ENCODE measurements around the gene PRDX5.

PRDX5 gene

DNA sequence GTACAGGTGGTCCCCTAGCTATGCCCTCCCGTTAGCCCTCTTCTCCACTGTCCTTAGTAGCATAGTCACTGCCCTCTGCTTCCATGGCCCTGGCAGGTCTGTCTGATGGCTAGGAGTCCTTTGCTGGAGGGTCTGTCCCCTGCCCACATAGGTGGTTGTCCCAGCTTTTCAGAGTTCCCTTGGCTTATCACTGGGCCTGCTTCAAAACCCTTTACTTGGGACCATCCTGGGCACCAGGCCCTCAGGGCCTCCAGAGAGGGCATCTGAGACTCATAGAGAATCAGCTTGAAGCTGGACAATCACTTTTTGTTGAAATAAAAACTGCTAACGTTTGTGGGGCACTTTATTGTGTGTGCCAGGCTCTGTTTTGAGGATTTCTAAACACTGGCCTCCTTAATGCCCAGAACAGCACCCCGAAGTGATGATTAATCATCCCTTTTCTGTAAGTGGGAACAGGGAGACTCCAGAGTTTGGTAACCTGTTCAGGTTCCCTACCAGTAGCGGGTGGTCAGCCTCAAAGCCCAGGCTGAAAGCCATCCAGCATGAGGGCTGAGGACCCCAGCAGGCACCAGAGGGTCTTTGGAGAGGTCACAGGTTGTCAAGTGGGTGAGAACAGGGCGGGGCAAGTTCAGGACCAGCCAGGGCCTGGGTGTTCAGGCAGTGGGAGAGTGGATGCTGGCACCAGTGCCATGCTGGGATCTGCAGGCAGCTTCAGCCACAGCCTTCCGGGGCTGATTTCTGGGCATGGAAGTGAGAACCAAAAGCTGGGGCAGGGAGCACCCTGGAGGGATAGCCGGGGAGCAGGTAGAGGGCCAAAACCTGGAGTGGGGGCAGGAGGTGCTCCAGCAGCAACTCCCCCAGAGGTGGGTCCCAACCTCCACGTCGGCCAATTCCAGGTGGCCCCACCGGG, 27.3 kb upstream of the PRDX5 start:
- no peak for DNase-seq (ENCODE audit: low spot score)

DNA sequence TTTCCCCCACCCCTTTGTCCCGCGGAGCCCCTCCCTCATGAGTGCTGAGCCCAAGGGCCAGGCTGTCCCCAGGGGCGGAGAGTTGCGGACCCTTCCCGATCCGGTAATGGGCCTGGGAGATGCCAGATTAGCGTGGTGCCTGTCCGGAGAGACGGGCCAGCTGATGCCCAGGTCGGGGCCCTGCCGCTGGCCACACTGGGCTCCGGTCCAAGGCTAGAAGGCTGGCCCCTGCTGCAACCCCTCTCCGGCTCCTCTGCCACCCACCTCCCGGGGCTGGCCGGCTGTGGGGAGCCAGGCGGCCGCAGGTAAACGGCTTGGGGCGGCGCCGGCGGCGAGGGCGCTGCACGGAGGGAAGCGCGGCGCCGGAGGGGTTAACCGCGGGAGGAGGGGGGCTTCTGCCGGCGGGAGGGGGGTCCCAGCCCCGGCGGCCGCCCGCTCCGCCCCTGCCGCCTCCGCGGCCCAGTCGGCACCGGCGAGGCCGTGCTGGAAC, 26.6 kb upstream of the PRDX5 start, which contains the start of gene KCNK4:
TSS of gene KCNK4 (plus strand) at position 41 of the 490 bp plus-strand sequence. CDS start 1,717 bp downstream, outside the sequence.
- DNase-seq (ENCODE audit: low spot score) = no peak

DNA sequence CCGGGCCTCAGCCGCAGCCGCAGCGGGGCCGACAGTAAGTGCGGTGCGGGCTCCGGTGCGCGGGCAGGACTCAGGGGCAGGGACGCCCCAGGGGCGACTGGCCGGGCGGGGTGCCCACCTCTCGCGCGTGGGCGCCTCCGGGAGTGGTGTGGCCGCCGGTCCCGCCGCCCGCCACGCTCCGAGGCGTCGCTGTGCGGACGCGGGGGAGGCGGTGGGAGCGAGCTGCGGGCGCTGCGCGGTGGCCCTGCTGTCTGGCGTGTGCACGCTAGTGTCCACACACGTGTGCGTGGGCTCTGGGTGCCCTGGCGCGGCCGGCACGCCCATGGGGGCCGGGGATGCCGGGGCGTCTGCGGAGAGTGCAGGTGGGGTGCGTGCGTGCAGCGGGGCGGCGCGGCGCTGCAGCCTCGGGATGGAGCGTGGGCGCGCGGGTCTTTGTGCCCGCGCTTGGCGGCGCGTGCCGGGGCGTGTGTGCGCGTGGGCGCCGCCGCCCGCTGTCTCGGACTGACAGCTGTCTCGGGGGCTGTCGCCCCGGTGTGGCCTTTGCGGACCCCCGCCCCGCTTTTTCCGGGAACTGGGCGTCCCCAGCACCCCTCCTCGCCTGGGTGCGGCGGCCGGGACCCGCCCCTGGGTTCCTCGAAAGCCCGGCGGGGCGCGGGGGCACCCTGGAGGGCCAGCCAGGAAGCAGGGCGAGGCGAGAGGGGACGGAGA, 26.0 kb upstream of the PRDX5 start:
- DNase-seq (ENCODE audit: low spot score) = no peak

DNA sequence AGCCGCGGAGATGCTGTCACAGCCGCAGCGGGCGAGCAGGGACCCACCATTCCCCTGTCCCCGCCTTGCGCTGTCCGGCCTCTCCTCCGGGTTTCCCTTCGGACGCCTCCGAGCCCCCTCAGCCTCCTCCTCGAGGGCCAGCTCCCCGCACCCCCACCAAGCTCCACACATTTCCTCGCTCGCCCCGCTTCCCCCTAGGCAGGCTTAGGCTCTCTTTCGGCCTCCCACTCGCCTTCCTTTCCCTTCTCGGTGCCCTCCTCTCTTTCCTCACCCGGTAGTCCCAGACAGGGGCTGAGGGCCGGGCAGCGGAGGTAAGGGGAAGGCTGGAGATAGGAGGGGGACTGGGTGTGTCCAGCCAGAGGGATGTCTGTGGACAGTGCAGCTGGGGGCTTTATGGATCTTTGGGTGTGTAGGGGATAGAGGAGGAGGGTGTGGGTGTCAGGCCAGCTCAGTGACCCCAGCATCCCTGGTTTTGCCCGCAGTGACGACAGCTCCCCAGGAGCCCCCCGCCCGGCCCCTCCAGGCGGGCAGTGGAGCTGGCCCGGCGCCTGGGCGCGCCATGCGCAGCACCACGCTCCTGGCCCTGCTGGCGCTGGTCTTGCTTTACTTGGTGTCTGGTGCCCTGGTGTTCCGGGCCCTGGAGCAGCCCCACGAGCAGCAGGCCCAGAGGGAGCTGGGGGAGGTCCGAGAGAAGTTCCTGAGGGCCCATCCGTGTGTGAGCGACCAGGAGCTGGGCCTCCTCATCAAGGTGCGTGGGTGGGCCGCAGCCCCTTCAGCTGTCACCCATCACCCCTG, 25.3 kb upstream of the PRDX5 start:
- no peak for DNase-seq (ENCODE audit: low spot score)

DNA sequence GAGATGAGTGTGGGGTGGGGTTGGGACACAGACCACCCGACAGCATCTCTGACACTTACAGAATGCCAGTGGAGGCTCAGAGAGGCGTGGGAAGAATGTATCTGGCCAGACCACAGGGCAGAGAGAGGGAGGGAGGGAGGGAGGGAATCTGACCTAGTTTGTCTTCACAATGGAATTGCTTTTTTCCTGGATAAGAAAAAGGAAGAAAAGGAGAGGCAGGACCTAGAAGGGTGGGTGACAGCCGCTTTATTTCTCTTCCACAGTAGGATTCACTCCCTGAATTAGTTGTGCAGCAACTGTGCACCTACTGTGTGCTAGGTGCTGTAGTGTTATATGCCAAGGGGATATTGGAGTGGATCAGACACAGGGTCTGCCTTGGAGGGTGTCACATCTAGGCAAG, 23.1 kb upstream of the PRDX5 start:
- no peak for DNase-seq (ENCODE audit: low spot score)

DNA sequence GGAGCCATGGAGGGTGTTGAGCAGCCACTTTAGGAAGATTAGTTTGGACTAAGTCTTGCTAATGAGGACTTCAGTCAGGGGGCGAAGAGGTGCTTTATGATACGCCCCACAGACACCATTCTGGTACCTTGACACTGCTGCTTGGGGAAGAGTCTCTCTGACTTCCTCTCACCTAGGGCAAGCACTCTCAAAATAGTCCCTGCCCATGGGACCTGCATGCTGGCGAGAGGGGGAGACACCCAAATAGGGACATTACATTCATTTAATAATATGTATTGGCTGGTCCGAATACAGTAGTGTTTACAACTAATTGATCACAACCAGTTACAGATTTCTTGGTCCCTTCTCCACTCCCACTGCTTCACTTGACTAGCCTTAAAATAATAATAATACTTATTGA, 22.2 kb upstream of the PRDX5 start:
- DNase-seq (ENCODE audit: low spot score) = no peak

DNA sequence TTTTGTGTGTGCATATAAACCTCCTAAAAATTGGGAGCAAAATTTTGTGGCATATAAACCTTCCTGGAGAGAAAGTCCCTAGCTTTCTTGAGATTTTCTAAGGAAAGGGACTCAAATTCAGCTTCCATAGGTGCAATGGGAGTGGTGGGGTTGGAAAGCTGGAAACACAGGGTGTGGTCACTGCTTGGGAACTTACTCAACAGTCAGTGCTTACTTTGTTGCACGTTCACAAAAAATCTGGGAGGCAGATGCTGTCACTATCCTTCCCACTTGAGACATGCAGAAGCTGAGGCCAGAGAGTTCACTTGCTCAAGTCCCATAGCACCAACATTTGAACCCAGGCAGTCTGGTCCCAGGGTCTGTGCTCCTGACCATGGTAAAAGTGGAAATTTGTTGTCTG, 21.7 kb upstream of the PRDX5 start:
- DNase-seq (ENCODE audit: low spot score) = no peak

DNA sequence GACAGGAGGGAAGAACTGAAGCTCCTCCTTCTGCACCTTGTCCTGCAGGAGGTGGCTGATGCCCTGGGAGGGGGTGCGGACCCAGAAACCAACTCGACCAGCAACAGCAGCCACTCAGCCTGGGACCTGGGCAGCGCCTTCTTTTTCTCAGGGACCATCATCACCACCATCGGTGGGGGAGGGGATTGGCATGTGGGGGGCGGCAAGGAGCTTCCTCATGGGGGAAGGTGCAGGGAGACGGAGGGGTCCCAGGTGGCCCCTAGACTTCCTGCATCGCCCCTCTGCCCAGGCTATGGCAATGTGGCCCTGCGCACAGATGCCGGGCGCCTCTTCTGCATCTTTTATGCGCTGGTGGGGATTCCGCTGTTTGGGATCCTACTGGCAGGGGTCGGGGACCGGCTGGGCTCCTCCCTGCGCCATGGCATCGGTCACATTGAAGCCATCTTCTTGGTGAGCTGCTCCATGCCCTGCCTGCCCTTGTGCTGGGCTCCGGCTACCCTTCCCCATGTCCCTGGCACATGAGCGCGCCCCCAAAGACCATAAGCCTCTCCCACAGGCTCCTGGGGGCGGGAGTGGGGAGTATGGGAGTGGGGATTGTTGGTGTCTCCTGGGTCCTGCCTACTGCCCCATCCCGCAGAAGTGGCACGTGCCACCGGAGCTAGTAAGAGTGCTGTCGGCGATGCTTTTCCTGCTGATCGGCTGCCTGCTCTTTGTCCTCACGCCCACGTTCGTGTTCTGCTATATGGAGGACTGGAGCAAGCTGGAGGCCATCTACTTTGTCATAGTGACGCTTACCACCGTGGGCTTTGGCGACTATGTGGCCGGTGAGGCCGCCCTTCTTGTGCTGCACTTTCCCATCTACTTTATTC, 20.9 kb upstream of the PRDX5 start:
- DNase-seq (ENCODE audit: low spot score) = no peak

DNA sequence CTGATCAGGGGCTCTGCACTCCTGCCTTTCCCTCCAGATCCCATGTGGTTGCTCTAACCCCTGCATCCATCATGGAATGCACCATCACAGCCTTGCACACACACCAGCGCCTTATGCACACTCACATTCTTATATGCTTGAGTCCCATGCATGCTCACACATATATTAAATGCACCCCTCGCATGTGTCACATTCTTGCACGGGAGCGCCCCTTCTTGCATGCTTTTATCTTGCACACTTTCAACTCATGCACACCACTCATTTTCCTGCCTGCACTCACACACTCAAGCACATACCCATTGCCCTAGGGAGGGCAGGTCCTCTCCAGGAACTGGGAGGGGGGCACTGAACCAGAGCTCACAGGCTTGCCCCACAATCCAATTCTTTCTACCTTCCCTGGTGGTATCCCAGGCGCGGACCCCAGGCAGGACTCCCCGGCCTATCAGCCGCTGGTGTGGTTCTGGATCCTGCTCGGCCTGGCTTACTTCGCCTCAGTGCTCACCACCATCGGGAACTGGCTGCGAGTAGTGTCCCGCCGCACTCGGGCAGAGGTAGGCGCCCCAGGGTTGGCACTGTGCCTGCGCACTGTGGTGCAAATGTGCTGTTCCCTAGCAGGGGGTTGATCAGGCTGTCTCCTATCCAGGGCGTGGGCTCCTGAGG, 20.1 kb upstream of the PRDX5 start:
- DNase-seq (ENCODE audit: low spot score) = no peak

DNA sequence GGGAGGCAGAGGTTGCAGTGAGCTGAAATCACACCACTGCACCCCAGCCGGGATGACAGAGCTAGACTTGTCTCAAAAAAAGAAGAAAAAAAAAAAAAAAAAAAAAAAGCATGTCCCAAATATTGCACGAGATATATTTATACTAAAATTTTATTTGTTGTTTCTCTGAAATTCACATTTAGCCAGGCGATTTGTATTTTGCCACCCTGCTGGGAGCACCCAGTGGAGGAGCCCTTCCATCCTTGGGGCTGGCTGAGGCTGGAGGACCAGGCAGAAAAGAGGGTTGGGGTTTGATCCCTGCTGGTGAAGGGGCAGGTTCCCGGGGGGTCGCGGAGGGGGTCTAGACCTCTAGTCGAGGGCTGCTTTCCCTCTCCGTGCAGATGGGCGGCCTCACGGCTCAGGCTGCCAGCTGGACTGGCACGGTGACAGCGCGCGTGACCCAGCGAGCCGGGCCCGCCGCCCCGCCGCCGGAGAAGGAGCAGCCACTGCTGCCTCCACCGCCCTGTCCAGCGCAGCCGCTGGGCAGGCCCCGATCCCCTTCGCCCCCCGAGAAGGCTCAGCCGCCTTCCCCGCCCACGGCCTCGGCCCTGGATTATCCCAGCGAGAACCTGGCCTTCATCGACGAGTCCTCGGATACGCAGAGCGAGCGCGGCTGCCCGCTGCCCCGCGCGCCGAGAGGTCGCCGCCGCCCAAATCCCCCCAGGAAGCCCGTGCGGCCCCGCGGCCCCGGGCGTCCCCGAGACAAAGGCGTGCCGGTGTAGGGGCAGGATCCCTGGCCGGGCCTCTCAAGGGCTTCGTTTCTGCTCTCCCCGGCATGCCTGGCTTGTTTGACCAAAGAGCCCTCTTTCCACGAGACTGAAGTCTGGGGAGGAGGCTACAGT, 18.7 kb upstream of the PRDX5 start:
- DNase-seq (ENCODE audit: low spot score) = no peak

DNA sequence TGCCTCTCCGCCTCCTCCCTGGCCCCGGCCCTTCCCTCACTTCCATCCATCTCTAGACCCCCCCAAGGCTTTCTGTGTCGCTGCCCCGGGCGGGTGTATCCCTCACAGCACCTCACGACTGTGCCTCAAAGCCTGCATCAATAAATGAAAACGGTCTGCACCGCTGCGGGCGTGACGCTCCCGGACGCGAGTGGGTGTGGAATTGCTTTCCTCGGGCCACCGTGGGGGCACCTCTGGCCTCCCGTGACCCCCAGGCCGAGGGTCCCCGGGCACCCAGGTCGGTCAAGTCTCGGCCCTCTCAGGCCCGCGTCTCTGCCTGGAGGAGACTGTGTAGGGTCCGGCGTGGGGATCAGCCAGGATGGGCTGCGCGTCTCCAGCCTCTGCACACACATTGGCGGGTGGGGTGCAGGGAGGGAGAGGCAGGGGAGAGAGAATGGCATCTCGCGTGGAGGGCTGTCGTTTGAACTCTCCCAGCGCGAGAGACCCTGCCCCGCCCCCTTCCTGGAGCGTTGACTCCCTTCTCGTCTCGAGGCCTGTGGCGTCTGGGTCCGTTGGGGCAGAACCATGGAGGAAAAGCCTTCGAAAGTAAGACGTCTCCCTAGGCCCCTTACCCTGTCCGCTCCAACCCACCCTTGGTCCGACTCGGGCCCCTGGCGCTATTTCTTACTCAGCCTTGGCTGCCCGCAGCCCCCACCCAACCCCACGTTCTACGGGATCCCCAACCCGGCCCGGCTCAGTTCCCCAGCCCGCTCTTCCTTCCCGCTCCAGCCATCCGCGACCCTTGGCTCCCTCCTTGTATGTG, 17.9 kb upstream of the PRDX5 start, which contains the start of gene CATSPERZ:
TSS of gene CATSPERZ (plus strand) at position 512 of the 802 bp plus-strand sequence. CDS start at position 565, 53 bp downstream.
- no peak for DNase-seq (ENCODE audit: low spot score)

DNA sequence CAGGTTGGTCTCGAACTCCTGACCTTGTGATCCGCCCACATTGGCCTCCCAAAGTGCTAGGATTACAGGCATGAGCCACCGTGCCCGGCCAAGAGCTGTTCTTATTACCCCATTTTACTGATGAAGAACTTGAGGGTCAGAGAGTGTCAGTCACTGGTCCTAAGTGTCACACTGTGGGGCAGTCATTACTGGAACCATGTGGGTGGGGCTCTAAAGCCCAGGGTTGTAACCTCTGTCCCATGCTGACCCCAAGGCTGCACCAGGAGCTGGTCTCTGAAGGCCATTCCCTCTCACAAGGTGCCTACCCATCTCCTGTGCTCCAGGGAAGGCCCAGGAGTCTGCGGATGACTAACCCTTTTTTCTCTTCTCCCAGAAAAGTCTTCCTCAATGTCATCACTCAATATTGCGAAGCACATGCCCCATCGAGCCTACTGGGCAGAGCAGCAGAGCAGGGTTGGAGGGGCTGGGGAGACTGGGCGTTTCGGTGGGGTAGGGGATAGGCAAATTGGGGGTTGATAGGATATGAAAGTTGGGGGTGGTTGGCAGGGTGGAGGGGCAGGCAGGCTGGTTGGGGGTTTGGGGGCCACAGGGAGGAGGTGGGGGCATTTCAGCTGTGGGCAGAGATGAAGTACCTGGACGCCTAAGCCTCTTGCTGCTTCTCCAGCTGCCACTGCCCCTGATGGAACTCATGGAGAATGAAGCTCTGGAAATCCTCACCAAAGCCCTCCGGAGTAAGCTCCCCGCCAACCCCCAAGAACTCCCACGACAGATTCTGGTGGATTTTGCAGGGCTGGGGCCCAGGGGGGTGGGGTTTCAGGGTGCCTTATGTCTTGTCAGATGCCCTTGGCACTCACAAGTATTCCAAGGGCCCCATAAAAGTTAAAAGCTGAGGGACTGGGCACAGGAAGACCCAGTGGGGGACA, 14.6 kb upstream of the PRDX5 start:
- no peak for DNase-seq (ENCODE audit: low spot score)

DNA sequence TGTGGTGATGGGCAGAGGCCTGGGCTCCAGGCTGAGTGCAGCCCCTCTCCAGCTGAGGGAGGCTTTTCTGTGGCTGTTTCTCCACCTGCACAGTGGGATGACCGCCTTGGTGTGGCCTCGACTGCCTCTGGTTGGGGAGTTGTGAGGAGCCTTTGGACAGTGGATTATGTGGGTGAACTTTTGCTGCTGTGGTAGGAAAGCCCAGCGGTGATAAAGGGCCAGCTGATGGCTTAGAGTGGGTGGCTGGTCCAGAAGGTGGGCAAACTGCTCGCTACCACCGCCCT, 13.9 kb upstream of the PRDX5 start:
- no peak for DNase-seq (ENCODE audit: low spot score)

DNA sequence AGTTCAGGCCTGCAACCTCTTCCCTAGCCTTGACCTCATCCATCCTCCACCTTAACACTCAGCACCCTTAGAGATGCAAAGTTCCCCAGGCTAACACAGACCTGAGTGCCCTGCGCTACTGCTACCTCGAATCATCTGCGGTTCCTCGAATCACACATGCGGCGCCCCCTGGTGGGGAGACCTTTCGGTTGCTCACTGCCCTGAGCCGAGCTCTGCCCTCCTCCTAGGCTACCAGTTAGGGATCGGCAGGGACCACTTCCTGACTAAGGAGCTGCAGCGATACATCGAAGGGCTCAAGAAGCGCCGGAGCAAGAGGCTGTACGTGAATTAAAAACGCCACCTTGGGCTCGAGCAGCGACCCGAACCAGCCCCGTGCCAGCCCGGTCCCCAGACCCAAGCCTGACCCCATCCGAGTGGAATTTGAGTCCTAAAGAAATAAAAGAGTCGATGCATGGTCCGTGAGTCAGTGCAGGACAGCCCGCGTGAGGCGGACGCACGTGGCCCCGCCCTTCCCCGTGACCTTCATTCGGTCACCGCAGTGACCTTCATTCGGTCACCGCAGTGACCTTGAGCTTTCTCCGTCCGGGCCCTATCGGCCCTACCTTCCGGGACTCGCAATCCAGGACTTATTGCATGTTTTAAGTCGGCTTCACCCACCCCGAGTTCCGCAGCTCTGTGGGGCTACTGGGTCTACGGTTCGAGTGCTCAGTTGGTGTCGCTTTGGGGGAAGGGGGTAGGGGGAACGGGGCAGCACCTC, 13.4 kb upstream of the PRDX5 start:
- peak; percentile 88 for DNase-seq (ENCODE audit: low spot score)

DNA sequence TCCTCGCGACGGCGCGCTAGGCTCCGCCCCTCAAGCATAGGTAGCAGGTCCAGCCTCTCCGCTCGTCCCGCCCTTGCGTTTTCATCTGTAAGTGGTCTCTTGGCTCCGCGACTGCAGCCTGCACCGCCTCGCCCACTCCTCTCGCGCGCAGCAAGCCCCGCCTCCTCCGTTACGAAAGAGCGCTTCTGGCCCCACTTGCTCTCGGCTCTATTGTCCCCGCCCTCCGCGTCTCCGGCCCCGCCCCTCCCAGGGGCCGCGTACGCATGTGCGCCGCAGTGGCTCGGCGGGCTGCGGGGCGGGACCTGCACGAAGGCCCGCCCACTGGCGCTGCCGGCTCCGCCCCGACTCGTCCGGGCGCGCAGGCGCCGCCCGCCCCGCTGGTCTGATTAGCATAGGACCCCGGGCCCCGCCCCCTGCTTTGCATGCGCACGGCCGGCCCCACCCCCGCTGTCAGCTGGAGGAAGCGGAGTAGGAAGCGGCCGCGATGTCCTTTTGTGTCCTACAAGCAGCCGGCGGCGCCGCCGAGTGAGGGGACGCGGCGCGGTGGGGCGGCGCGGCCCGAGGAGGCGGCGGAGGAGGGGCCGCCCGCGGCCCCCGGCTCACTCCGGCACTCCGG, 12.7 kb upstream of the PRDX5 start, which contains the start of gene ESRRA:
TSS of gene ESRRA (plus strand) at position 450 of the 616 bp plus-strand sequence. CDS start 1,656 bp downstream, outside the sequence.
- DNase-seq (ENCODE audit: low spot score) = peak; percentile 97

Data from kidney capillary endothelial cell (primary cell).